GM21367 (cell line): Measurements from ENCODE around the gene NFIC.
"Not testable (repeated sequence)": the region's sequence is repeated elsewhere in the genome, so short reads cannot be mapped to it uniquely, and the experiment has no call there.

Experiments
- ATAC-seq: cut with Tn5 transposase; IDR thresholded peaks from one replicate; pipeline ENCODE4 v1.9.1; 2021; ENCODE audit not compliant: unreplicated experiment

NFIC gene

GRCh38 chr19:3448616-3449334 is 82.4 kb downstream of the NFIC start:
- no peak for ATAC-seq

- ATAC-seq: no peak
These were observed 84.5 kb downstream of the NFIC start for GRCh38 chr19:3450796-3451411.

GRCh38 chr19:3451451-3451866 is 85.1 kb downstream of the NFIC start:
- ATAC-seq: no peak

GRCh38 chr19:3452171-3452941 is 86.0 kb downstream of the NFIC start:
- ATAC-seq: no peak

- not testable (repeated sequence) for ATAC-seq
These were observed 86.5 kb downstream of the NFIC start for GRCh38 chr19:3452942-3453214.

GRCh38 chr19:3453840-3454239 is 87.5 kb downstream of the NFIC start:
- no peak for ATAC-seq

GRCh38 chr19:3454656-3455392 is 88.4 kb downstream of the NFIC start:
- no peak for ATAC-seq

GRCh38 chr19:3455393-3455955 is 89.1 kb downstream of the NFIC start:
- no peak for ATAC-seq

GRCh38 chr19:3455960-3456601 is 89.7 kb downstream of the NFIC start:
- no peak for ATAC-seq

GRCh38 chr19:3456925-3457527 is 90.6 kb downstream of the NFIC start:
- no peak for ATAC-seq

GRCh38 chr19:3457528-3458228 is 91.3 kb downstream of the NFIC start:
- no peak for ATAC-seq

- no peak for ATAC-seq
These were observed 92.1 kb downstream of the NFIC start for GRCh38 chr19:3458229-3459088.

- no peak for ATAC-seq
These were observed 92.9 kb downstream of the NFIC start for GRCh38 chr19:3459089-3459881.

- ATAC-seq: no peak
These were observed 93.7 kb downstream of the NFIC start for GRCh38 chr19:3459965-3460582.

GRCh38 chr19:3462991-3463713 is 96.8 kb downstream of the NFIC start:
- no peak for ATAC-seq

- ATAC-seq: no peak
These were observed 97.6 kb downstream of the NFIC start for GRCh38 chr19:3463714-3464586.
